ENCODE data around the gene RPTOR.

Gene RPTOR

DNA sequence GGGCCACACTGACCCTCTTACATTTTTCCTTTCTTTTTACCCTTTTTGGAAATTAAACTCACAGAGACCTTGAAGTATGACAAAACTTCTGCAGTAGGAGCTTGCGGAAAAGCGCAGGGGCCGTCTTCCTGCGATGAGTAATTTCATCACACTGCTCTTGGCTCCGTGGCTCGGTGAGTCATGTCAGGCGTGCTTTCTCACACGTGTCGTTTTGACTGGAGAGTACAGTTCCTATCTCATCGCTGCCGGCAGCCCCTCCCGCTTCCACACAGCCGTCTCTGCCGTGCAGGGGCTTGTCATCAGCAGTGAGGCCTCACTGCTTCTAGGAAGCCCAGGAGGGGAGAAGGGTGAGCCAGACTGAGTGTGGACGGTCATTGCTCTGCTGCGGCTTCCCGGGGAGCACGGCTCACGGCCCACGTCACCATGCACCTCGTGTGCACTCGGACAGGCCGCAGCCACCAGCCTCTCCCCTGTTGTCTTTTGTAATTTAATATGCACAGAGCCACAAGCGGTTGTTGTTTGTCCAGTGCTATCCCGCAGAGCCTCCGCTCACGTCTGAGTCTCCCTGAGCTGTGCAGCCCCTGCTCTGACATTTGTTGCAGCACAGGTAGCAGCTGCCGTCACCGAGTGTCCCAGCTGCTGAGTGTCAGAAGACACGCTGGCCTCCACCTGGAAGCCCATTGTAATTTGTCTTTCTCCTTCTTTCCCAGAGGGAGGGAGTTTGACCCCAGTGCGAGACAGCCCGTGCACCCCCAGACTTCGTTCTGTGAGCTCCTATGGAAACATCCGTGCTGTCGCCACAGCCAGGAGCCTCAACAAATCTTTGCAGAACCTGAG, 347.6 kb downstream of the RPTOR start:
- peak; percentile 97 for DNase-seq (ENCODE audit: low spot score)

- DNase-seq (ENCODE audit: low spot score), result peak; percentile 75
Observed at GRCh38 chr17:80892900-80893603, 348.4 kb downstream of the RPTOR start.

- DNase-seq (ENCODE audit: low spot score), result no peak
Observed at GRCh38 chr17:80893604-80894438, 349.2 kb downstream of the RPTOR start.

- no peak for DNase-seq (ENCODE audit: low spot score)
Observed at GRCh38 chr17:80894439-80894721, 349.7 kb downstream of the RPTOR start.

- no peak for DNase-seq (ENCODE audit: low spot score)
Observed at GRCh38 chr17:80894726-80895125, 350.1 kb downstream of the RPTOR start.

GRCh38 chr17:80895366-80895765, 350.7 kb downstream of the RPTOR start:
- no peak for DNase-seq (ENCODE audit: low spot score)

DNA sequence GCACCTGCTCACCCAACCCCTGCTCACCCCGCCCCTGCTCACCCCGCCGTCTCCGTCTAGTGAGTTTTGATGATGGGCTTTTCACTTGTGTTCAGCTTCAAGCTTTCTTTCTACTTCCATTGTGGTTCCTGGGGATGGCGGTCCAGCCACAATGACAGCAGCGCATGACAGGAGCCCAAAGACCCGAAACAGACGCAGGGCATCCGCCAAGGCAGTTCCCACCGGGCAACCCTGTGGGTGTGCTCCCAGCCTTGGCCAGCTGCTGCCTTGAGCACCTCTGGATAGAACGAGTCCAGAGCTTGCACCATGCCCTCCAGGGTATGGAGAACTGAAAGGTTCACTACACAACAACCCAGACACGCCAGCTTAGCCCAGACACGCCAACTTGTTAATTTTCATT, 354.1 kb downstream of the RPTOR start:
- DNase-seq (ENCODE audit: low spot score), result no peak

DNA sequence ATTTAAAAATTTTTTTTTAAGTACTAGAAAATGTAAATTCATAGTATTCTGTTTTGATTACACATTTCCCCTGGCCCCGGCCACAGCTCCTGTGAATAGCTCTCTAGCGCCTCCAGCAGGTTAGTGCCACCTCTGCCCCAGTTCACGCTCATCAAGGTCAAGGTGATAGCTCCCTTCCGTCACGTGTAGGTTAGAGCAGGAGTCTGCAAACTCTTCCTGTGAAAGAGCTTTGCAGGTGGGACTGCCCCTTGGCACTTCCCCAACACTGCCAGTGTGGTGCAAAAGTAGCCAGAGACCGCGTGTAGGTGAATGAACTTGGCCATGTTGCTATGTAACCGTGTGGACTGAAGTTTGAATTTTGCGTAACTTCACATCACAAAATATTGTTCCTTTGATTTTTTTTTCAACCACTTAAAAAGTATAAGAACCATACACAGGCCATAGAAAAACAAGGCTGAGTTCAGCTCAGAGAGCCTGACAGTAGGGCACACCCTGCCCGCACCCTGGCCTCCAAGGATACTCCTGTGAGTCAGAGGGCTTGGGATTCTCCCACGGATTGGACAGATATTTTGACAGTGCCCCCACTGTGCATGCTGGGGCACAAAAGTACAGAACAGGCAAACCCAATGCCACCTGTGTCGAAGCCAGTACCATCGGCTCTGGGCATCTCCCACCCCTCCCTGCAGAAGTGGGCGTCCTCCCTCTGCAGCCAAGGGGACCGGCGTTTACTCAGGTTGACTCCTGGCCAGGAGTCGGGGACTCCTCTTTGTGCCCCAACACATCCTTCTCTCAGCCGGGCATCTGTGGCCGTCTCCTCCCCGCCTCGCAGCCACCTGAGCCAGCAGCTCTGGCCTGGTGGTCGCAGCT, 355.0 kb downstream of the RPTOR start:
- peak; percentile 74 for DNase-seq (ENCODE audit: low spot score)

GRCh38 chr17:80901319-80901718, 356.7 kb downstream of the RPTOR start:
- DNase-seq (ENCODE audit: low spot score), result no peak

GRCh38 chr17:80902197-80902962, 357.7 kb downstream of the RPTOR start:
- DNase-seq (ENCODE audit: low spot score), result no peak

DNA sequence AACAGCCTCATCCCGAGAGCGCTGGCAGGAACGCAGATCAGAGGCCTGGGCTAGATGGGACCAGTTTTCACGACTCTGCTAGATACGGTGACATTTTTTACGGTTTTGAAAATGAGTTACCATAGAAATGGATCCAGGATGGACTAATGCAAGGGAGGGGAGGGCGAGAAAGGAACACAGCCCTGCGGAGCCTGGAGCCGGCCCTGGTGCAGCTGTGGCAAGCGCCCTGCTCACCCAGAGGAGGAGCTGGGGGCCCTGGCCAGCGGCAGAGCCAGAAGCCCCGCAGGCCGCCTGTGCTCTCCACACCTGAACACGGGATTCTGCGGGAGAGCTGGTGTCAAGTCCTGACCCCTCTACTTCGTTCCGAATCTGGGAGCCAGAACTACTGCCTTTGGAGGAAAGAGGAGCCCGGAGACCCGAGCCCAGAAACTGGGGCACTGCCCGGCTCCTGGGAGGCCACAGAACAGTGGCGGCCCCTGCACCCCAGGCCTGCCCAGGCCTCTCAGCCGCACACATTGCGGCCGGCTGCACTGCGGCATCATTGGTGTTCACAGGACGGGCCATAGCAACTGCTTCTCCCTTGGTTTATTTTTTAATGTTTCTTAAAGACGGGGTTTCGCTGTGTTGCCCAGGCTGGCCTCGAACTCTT, 358.4 kb downstream of the RPTOR start:
- no peak for DNase-seq (ENCODE audit: low spot score)

- no peak for DNase-seq (ENCODE audit: low spot score)
Observed at GRCh38 chr17:80904036-80904753, 359.6 kb downstream of the RPTOR start.

DNA sequence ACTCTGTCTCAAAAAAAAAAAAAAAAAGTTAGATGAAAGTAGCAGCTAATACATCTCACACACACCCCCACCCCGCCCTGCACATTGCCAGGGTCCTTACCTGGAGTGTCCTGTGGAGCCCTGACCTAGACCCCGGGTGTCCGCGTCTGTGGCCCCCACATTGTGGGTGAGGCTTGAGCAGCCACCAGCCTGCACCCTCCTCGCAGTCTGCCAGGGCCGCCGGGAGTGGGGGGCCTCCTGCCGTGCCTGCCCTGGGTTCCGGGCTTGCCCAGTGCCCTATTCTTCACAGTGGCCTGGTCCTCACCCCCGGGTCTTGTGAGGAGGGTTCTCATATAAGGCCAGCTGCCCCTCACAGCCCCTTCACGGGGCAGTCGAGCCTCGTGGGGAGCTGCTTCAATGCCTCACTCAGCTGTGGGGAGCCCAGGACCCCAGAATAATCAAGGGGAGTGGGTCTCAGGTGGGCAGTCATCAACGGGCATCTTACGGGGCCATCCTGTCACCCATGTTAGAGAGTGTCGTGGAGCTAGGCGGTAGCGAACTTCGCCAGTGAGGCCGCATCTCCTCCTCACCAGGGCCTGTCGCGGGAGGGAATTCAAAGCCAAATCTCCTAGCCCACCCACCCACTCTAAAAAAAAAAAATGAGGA, 361.1 kb downstream of the RPTOR start:
- DNase-seq (ENCODE audit: low spot score), result no peak

- no peak for DNase-seq (ENCODE audit: low spot score)
Observed at GRCh38 chr17:80906364-80907259, 362.0 kb downstream of the RPTOR start.

DNA sequence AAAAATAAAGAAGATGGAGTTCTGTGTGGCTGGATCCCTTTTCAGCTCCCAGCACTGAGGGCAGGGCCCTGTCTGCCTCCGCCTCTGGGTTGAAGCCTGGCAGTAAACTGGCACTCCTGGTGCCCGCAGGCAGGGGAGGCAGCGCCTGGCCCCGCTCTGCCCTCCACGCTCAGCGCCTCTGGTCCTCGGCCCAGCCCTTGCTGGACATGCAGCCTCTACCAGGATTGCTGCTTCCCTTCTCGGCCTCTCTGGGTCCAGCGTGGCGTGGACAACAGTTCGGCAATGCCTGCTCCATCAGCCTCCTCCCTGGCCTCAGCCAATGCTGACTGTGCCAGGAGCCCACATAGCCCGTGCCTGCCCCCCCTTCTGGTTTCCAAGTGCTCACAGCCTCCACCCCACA, 362.6 kb downstream of the RPTOR start:
- DNase-seq (ENCODE audit: low spot score), result no peak

GRCh38 chr17:80908211-80908610, 363.6 kb downstream of the RPTOR start:
- DNase-seq (ENCODE audit: low spot score), result no peak

GRCh38 chr17:80908776-80909175, 364.1 kb downstream of the RPTOR start:
- no peak for DNase-seq (ENCODE audit: low spot score)

DNA sequence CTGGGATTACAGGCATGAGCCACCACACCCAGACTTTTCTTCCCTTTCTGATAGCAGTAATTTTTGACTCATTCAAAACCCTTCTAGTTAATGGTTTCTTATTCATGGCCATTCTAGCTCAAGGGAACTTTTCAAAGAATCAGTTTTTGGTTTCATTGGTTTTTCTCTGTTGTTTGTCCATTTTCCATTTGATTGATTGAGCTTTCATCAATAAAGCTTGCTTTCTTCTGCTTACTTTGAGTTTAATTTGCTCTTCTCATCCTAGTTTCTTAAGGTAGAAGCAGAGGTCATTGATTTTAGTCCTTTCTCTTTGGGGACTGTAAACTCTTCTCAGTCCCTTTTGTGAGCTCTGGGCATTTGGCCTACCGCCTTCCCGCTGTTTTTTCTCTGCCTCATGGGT, 365.0 kb downstream of the RPTOR start:
- DNase-seq (ENCODE audit: low spot score), result no peak
